ENCODE results near the gene ELFN2.

ELFN2 gene

DNA sequence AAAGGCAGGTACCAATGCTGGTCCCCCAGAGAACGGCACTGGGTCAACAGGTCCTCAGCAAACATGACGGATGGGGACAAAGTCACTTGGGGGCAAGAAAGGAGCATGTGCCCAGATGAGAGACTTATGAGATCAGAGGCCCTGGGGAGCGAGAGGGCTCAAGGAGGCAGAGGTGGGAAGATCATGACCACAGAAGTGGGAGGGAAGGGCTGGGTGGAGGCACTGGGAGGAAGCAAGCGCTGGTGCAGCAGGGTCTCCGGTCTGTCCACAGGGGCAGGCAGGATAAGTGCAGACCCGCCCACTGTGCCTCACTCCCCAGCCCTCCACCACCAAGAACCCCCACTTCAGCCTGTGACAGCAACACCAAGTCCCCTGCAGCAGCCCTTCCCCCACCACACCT, 10.9 kb downstream of the ELFN2 start:
- Histone ChIP-seq H3K4me3 (ENCODE audit: low read depth, low read length) (no peak overlapping the region), H3K4ac (ENCODE audit: low read depth, low read length) (no peak overlapping the region), H3K9me3 (ENCODE audit: insufficient read depth, low read depth, low read length) (peaks cover 11% of the 10 kb centered on the region), H3K4me1 (ENCODE audit: control insufficient read depth in 1 of 2, insufficient read depth in 2 of 2, low read length in 2 of 2) (no peaks in the 10 kb centered on the region), H3K27ac (ENCODE audit: low read depth, low read length) (no peak overlapping the region), H3K36me3 (ENCODE audit: control insufficient read depth in 1 of 2, insufficient read depth in 2 of 2, low read length in 2 of 2) (no peaks in the 10 kb centered on the region), H3K18ac (ENCODE audit: low read length) (no peak overlapping the region), H2BK5ac (ENCODE audit: low read depth, low read length, poor library complexity) (no peak overlapping the region), H4K8ac (ENCODE audit: low read depth, low read length) (no peak overlapping the region), H3K4me2 (ENCODE audit: low read length) (no peak overlapping the region), H2AK5ac (ENCODE audit: low read length) (no peak overlapping the region), H3K23ac (ENCODE audit: low read length) (no peak overlapping the region), H4K91ac (ENCODE audit: low read depth, low read length) (no peak overlapping the region), H3K9ac (ENCODE audit: low read length) (no peak overlapping the region), H3K14ac (ENCODE audit: low read length) (no peak overlapping the region), H2BK120ac (ENCODE audit: insufficient read depth, low read length, poor library complexity) (no peak overlapping the region), H3K79me2 (ENCODE audit: control insufficient read depth, insufficient read depth, low read length, poor library complexity) (no peaks in the 10 kb centered on the region), H2BK12ac (ENCODE audit: low read length) (no peak overlapping the region), H3K79me1 (ENCODE audit: low read length) (no peaks in the 10 kb centered on the region), H4K12ac (ENCODE audit: low read depth, low read length) (no peak overlapping the region), H2AFZ (ENCODE audit: insufficient read depth, low read length, poor library complexity) (no peak overlapping the region), H3K27me3 (ENCODE audit: insufficient read depth, low read length) (peaks cover 25% of the 10 kb centered on the region)
- no peak for DNase-seq
- no CpG with 5 or more reads among the region's 6 CpGs for WGBS (ENCODE audit: extremely low coverage, insufficient coverage, insufficient read length)

- no peak overlapping the region for H3K23ac ChIP-seq (ENCODE audit: low read length)
- no peak overlapping the region for H2AFZ ChIP-seq (ENCODE audit: insufficient read depth, low read length, poor library complexity)
- no peak overlapping the region for H3K18ac ChIP-seq (ENCODE audit: low read length)
- no peaks in the 10 kb centered on the region for H3K79me2 ChIP-seq (ENCODE audit: control insufficient read depth, insufficient read depth, low read length, poor library complexity)
- H2BK120ac ChIP-seq (ENCODE audit: insufficient read depth, low read length, poor library complexity): no peak overlapping the region
- peaks cover 14% of the 10 kb centered on the region for H3K27me3 ChIP-seq (ENCODE audit: insufficient read depth, low read length)
- H3K4me2 ChIP-seq (ENCODE audit: low read length): no peak overlapping the region
- no peaks in the 10 kb centered on the region for H3K4me1 ChIP-seq (ENCODE audit: control insufficient read depth in 1 of 2, insufficient read depth in 2 of 2, low read length in 2 of 2)
- H4K91ac ChIP-seq (ENCODE audit: low read depth, low read length): no peak overlapping the region
- H3K79me1 ChIP-seq (ENCODE audit: low read length): no peaks in the 10 kb centered on the region
- H3K9me3 ChIP-seq (ENCODE audit: insufficient read depth, low read depth, low read length): peaks cover 8% of the 10 kb centered on the region
- no peak overlapping the region for H4K8ac ChIP-seq (ENCODE audit: low read depth, low read length)
- DNase-seq: no peak
- H3K27ac ChIP-seq (ENCODE audit: low read depth, low read length): no peak overlapping the region
- no peak overlapping the region for H2BK5ac ChIP-seq (ENCODE audit: low read depth, low read length, poor library complexity)
- H4K12ac ChIP-seq (ENCODE audit: low read depth, low read length): no peak overlapping the region
- no peak overlapping the region for H3K4ac ChIP-seq (ENCODE audit: low read depth, low read length)
- no peak overlapping the region for H2BK12ac ChIP-seq (ENCODE audit: low read length)
- H3K4me3 ChIP-seq (ENCODE audit: low read depth, low read length): no peak overlapping the region
- H2AK5ac ChIP-seq (ENCODE audit: low read length): no peak overlapping the region
- no peak overlapping the region for H3K9ac ChIP-seq (ENCODE audit: low read length)
- H3K14ac ChIP-seq (ENCODE audit: low read length): no peak overlapping the region
- no CpG with 5 or more reads among the region's 8 CpGs for WGBS (ENCODE audit: extremely low coverage, insufficient coverage, insufficient read length)
- H3K36me3 ChIP-seq (ENCODE audit: control insufficient read depth in 1 of 2, insufficient read depth in 2 of 2, low read length in 2 of 2): no peaks in the 10 kb centered on the region
Observed at GRCh38 chr22:37415210-37415609, 12.1 kb downstream of the ELFN2 start.

GRCh38 chr22:37414288-37414687, 13.0 kb downstream of the ELFN2 start:
- no peaks in the 10 kb centered on the region for H3K36me3 ChIP-seq (ENCODE audit: control insufficient read depth in 1 of 2, insufficient read depth in 2 of 2, low read length in 2 of 2)
- no peak overlapping the region for H3K4ac ChIP-seq (ENCODE audit: low read depth, low read length)
- H3K4me2 ChIP-seq (ENCODE audit: low read length): no peak overlapping the region
- H3K4me1 ChIP-seq (ENCODE audit: control insufficient read depth in 1 of 2, insufficient read depth in 2 of 2, low read length in 2 of 2): no peaks in the 10 kb centered on the region
- no CpG with 5 or more reads among the region's 2 CpGs for WGBS (ENCODE audit: extremely low coverage, insufficient coverage, insufficient read length)
- no peaks in the 10 kb centered on the region for H3K79me1 ChIP-seq (ENCODE audit: low read length)
- no peak overlapping the region for H3K14ac ChIP-seq (ENCODE audit: low read length)
- no peak overlapping the region for H2BK5ac ChIP-seq (ENCODE audit: low read depth, low read length, poor library complexity)
- H3K27me3 ChIP-seq (ENCODE audit: insufficient read depth, low read length): peaks cover 4% of the 10 kb centered on the region
- H4K8ac ChIP-seq (ENCODE audit: low read depth, low read length): no peak overlapping the region
- H3K9me3 ChIP-seq (ENCODE audit: insufficient read depth, low read depth, low read length): peaks cover 3% of the 10 kb centered on the region
- no peak overlapping the region for H2BK12ac ChIP-seq (ENCODE audit: low read length)
- H4K12ac ChIP-seq (ENCODE audit: low read depth, low read length): no peak overlapping the region
- no peak overlapping the region for H4K91ac ChIP-seq (ENCODE audit: low read depth, low read length)
- no peak overlapping the region for H3K23ac ChIP-seq (ENCODE audit: low read length)
- DNase-seq: no peak
- H2AFZ ChIP-seq (ENCODE audit: insufficient read depth, low read length, poor library complexity): no peak overlapping the region
- H3K4me3 ChIP-seq (ENCODE audit: low read depth, low read length): no peak overlapping the region
- H3K79me2 ChIP-seq (ENCODE audit: control insufficient read depth, insufficient read depth, low read length, poor library complexity): no peaks in the 10 kb centered on the region
- H3K18ac ChIP-seq (ENCODE audit: low read length): no peak overlapping the region
- H3K9ac ChIP-seq (ENCODE audit: low read length): no peak overlapping the region
- H2AK5ac ChIP-seq (ENCODE audit: low read length): no peak overlapping the region
- no peak overlapping the region for H3K27ac ChIP-seq (ENCODE audit: low read depth, low read length)
- no peak overlapping the region for H2BK120ac ChIP-seq (ENCODE audit: insufficient read depth, low read length, poor library complexity)

DNA sequence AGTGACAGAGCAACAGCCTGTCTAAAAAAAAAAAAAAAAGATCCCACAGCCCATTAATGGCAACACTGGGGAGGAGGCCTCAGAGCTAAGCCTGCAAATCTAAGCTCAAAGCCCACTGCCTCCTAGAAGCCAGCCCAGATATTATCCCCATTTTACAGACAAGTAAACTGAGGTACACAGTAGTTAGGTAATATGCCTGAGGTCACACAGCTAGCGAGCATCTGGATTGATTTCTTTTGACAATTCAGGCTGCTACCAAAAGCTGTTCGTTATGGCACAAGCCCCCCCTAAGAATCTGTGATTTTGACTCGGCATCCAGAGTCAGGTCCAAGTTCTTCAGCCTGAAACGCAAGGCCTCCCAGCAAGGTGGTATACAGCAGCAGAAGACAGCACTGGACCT, 13.7 kb downstream of the ELFN2 start:
- H3K27ac ChIP-seq (ENCODE audit: low read depth, low read length): no peak overlapping the region
- H3K18ac ChIP-seq (ENCODE audit: low read length): no peak overlapping the region
- H3K79me1 ChIP-seq (ENCODE audit: low read length): no peaks in the 10 kb centered on the region
- H3K23ac ChIP-seq (ENCODE audit: low read length): no peak overlapping the region
- no peaks in the 10 kb centered on the region for H3K4me1 ChIP-seq (ENCODE audit: control insufficient read depth in 1 of 2, insufficient read depth in 2 of 2, low read length in 2 of 2)
- H3K27me3 ChIP-seq (ENCODE audit: insufficient read depth, low read length): no peaks in the 10 kb centered on the region
- no peak overlapping the region for H3K4me3 ChIP-seq (ENCODE audit: low read depth, low read length)
- no peaks in the 10 kb centered on the region for H3K79me2 ChIP-seq (ENCODE audit: control insufficient read depth, insufficient read depth, low read length, poor library complexity)
- H3K14ac ChIP-seq (ENCODE audit: low read length): no peak overlapping the region
- no CpG with 5 or more reads among the region's 4 CpGs for WGBS (ENCODE audit: extremely low coverage, insufficient coverage, insufficient read length)
- H4K91ac ChIP-seq (ENCODE audit: low read depth, low read length): no peak overlapping the region
- no peak overlapping the region for H4K12ac ChIP-seq (ENCODE audit: low read depth, low read length)
- no peak overlapping the region for H4K8ac ChIP-seq (ENCODE audit: low read depth, low read length)
- H3K9me3 ChIP-seq (ENCODE audit: insufficient read depth, low read depth, low read length): no peaks in the 10 kb centered on the region
- no peaks in the 10 kb centered on the region for H3K36me3 ChIP-seq (ENCODE audit: control insufficient read depth in 1 of 2, insufficient read depth in 2 of 2, low read length in 2 of 2)
- DNase-seq: no peak
- H2BK5ac ChIP-seq (ENCODE audit: low read depth, low read length, poor library complexity): no peak overlapping the region
- H3K9ac ChIP-seq (ENCODE audit: low read length): no peak overlapping the region
- no peak overlapping the region for H3K4ac ChIP-seq (ENCODE audit: low read depth, low read length)
- no peak overlapping the region for H2AFZ ChIP-seq (ENCODE audit: insufficient read depth, low read length, poor library complexity)
- H3K4me2 ChIP-seq (ENCODE audit: low read length): no peak overlapping the region
- H2BK120ac ChIP-seq (ENCODE audit: insufficient read depth, low read length, poor library complexity): no peak overlapping the region
- no peak overlapping the region for H2BK12ac ChIP-seq (ENCODE audit: low read length)
- no peak overlapping the region for H2AK5ac ChIP-seq (ENCODE audit: low read length)

All from trophoblast cell (in vitro differentiated cells and primary cell).